H1 (cell line): ENCODE data around the gene SMURF2. TPM values are rescaled to one million over a fixed set of nuclear protein-coding genes. Genes with fewer than 3 reads are reported as not detected.

Experiments used
- CTBP2 ChIP-seq: IDR thresholded peaks from 2 replicates; pipeline ENCODE4 v1.7.0; 2011; ENCODE audit warnings: borderline replicate concordance, mild to moderate bottlenecking, moderate library complexity, mixed read lengths, low read length; ENCODE audit not compliant: insufficient read depth, insufficient read length
- NANOG ChIP-seq: IDR thresholded peaks from 2 replicates; pipeline ENCODE4 v1.6.1; 2011; ENCODE audit warnings: low read length, low read depth, mild to moderate bottlenecking, inconsistent platforms; ENCODE audit not compliant: insufficient read depth, poor library complexity, severe bottlenecking
- PHF8 ChIP-seq: fragments of 200-600 bp; sonication (generic); conservative IDR thresholded peaks from 2 replicates; pipeline ENCODE4 v1.7.1; 2012; ENCODE audit warnings: low read depth, mild to moderate bottlenecking, inconsistent platforms, low read length, moderate library complexity
- SAP30 ChIP-seq: fragments of 300-600 bp; sonication (generic); IDR thresholded peaks from 2 replicates; pipeline ENCODE4 v1.7.1; 2012; ENCODE audit warnings: low read length, moderate library complexity, mild to moderate bottlenecking, inconsistent platforms; ENCODE audit not compliant: insufficient read depth, insufficient replicate concordance
- polyA plus RNA-seq, 7 experiments: library from polyadenylated mRNA; depleted of rRNA in 3 of 7; stranded (reverse) in 5 of 7; unstranded in 2 of 7; fragments of >200 nt in 5 of 7; fragments of 200-250 nt in 2 of 7; gene quantifications; 1 replicate in 5 of 7; 2 replicates in 1 of 7; 4 replicates in 1 of 7; pipeline versions ENCODE4 v1.2.1 to v1.2.3, GENCODE V29; 2011 to 2013; ENCODE audit warnings: missing spikeins in 2 of 7, mixed read lengths in 2 of 7
- total RNA-seq: library from RNA; stranded (reverse); fragmentation: NEBNext Ultra II Directional; extraction: Animal tissue kit (Norgen Biotek cat#: 25700); gene quantifications from 2 replicates; pipeline ENCODE4 v1.2.1, GENCODE V29; 2021

SMURF2 gene
- total and polyA plus RNA-seq, 2 of the 8 experiments (the other 6 are each of a cell fraction or from before 2014, with no cell fraction given), result 7.2 to 29.2 TPM

- TF ChIP-seq PHF8 (no peak), NANOG (no peak), CTBP2 (no peak), SAP30 (no peak)
These were observed 40.7 kb upstream of the SMURF2 start (continued) for GRCh38 chr17:64702815-64703214.
